ENCODE data around the gene GRIN2C.

DNA sequence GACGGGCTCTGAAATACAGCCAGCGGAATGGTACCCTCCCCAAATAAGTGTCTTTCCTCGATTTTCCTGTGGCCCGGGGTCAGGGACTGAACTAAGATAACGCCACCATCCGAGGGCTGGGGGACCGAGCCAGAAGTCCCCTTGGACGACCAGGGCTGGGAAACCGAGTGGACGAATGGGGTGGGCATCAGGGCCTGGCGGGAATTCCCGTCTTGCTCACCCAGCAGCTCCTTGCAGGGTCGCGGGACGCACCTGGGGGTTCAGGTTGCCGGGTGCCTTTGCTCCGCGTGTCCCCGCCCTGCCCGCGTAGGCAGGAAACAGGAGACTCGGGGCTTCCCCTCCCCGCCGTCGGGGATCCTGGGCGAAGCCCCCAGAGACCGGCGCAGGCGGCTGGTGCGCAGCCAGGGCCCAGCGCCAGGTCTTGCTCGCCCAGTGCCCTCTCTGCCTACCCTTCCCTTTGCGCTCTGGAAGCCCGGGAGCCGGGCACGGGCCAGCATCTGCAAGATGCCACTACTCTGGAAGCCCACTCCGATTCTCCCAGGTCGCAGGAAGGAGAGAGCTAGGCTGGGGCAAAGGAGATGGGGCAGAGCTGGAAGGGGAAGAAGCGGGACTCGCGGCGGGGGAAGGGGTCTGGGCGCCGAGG lies 665 bp upstream of the GRIN2C start:
- TF ChIP-seq, protein P1, sequence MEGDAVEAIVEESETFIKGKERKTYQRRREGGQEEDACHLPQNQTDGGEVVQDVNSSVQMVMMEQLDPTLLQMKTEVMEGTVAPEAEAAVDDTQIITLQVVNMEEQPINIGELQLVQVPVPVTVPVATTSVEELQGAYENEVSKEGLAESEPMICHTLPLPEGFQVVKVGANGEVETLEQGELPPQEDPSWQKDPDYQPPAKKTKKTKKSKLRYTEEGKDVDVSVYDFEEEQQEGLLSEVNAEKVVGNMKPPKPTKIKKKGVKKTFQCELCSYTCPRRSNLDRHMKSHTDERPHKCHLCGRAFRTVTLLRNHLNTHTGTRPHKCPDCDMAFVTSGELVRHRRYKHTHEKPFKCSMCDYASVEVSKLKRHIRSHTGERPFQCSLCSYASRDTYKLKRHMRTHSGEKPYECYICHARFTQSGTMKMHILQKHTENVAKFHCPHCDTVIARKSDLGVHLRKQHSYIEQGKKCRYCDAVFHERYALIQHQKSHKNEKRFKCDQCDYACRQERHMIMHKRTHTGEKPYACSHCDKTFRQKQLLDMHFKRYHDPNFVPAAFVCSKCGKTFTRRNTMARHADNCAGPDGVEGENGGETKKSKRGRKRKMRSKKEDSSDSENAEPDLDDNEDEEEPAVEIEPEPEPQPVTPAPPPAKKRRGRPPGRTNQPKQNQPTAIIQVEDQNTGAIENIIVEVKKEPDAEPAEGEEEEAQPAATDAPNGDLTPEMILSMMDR (tag by site-specific recombination; IDR thresholded peaks at IDR 0.05): no peak
- TF ChIP-seq, protein P2, sequence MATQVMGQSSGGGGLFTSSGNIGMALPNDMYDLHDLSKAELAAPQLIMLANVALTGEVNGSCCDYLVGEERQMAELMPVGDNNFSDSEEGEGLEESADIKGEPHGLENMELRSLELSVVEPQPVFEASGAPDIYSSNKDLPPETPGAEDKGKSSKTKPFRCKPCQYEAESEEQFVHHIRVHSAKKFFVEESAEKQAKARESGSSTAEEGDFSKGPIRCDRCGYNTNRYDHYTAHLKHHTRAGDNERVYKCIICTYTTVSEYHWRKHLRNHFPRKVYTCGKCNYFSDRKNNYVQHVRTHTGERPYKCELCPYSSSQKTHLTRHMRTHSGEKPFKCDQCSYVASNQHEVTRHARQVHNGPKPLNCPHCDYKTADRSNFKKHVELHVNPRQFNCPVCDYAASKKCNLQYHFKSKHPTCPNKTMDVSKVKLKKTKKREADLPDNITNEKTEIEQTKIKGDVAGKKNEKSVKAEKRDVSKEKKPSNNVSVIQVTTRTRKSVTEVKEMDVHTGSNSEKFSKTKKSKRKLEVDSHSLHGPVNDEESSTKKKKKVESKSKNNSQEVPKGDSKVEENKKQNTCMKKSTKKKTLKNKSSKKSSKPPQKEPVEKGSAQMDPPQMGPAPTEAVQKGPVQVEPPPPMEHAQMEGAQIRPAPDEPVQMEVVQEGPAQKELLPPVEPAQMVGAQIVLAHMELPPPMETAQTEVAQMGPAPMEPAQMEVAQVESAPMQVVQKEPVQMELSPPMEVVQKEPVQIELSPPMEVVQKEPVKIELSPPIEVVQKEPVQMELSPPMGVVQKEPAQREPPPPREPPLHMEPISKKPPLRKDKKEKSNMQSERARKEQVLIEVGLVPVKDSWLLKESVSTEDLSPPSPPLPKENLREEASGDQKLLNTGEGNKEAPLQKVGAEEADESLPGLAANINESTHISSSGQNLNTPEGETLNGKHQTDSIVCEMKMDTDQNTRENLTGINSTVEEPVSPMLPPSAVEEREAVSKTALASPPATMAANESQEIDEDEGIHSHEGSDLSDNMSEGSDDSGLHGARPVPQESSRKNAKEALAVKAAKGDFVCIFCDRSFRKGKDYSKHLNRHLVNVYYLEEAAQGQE (tag by site-specific recombination; IDR thresholded peaks at IDR 0.05): no peak
- TF ChIP-seq ZNF202 (tag by site-specific recombination; IDR thresholded peaks at IDR 0.05; ENCODE audit: borderline replicate concordance): no peak
- TF ChIP-seq, protein P3, sequence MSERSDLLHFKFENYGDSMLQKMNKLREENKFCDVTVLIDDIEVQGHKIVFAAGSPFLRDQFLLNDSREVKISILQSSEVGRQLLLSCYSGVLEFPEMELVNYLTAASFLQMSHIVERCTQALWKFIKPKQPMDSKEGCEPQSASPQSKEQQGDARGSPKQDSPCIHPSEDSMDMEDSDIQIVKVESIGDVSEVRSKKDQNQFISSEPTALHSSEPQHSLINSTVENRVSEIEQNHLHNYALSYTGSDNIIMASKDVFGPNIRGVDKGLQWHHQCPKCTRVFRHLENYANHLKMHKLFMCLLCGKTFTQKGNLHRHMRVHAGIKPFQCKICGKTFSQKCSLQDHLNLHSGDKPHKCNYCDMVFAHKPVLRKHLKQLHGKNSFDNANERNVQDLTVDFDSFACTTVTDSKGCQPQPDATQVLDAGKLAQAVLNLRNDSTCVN (tag by site-specific recombination; optimal IDR thresholded peaks at IDR 0.05): no peak

All from HEK293 (cell line).